ENCODE data around the gene HMCN2.

Gene HMCN2

GRCh38 chr9:130356877-130357584 is 91.5 kb downstream of the HMCN2 start:
- Histone ChIP-seq H3K9me3 (ENCODE audit: control insufficient read depth, low read length) (no peaks in the 10 kb centered on the region), H3K79me2 (no peaks in the 10 kb centered on the region), H3K36me3 (ENCODE audit: control insufficient read depth, insufficient read depth, low read length) (no peaks in the 10 kb centered on the region), H3K27me3 (ENCODE audit: control insufficient read depth, insufficient read depth, low read length) (no peaks in the 10 kb centered on the region), H3K9ac (no peak overlapping the region), H3K4me2 (ENCODE audit: low read length) (no peak overlapping the region), H3K4me3 (ENCODE audit: low read depth, low read length) (no peak overlapping the region), H3K4me1 (no peaks in the 10 kb centered on the region), H2AFZ (no peak overlapping the region), H3K27ac (no peak overlapping the region)
- TF ChIP-seq CTCF (IDR thresholded peaks at IDR 0.05) = no peak

GRCh38 chr9:130358928-130359327 is 93.4 kb downstream of the HMCN2 start:
- Histone ChIP-seq H3K9me3 (ENCODE audit: control insufficient read depth, low read length) (no peaks in the 10 kb centered on the region), H3K4me2 (ENCODE audit: low read length) (no peak overlapping the region), H3K4me3 (ENCODE audit: low read depth, low read length) (no peak overlapping the region), H2AFZ (no peak overlapping the region), H3K4me1 (no peaks in the 10 kb centered on the region), H3K27me3 (ENCODE audit: control insufficient read depth, insufficient read depth, low read length) (no peaks in the 10 kb centered on the region), H3K36me3 (ENCODE audit: control insufficient read depth, insufficient read depth, low read length) (no peaks in the 10 kb centered on the region), H3K79me2 (no peaks in the 10 kb centered on the region), H3K9ac (no peak overlapping the region), H3K27ac (no peak overlapping the region)
- TF ChIP-seq CTCF (IDR thresholded peaks at IDR 0.05) = no peak

GRCh38 chr9:130359819-130360218 is 94.3 kb downstream of the HMCN2 start:
- H3K4me3 ChIP-seq (ENCODE audit: low read depth, low read length) = no peak overlapping the region
- no peaks in the 10 kb centered on the region for H3K4me1 ChIP-seq
- no peak for TF ChIP-seq CTCF (IDR thresholded peaks at IDR 0.05)
- H3K9me3 ChIP-seq (ENCODE audit: control insufficient read depth, low read length) = no peaks in the 10 kb centered on the region
- H2AFZ ChIP-seq = no peak overlapping the region
- no peak overlapping the region for H3K9ac ChIP-seq
- H3K79me2 ChIP-seq = no peaks in the 10 kb centered on the region
- no peaks in the 10 kb centered on the region for H3K27me3 ChIP-seq (ENCODE audit: control insufficient read depth, insufficient read depth, low read length)
- H3K36me3 ChIP-seq (ENCODE audit: control insufficient read depth, insufficient read depth, low read length) = no peaks in the 10 kb centered on the region
- H3K27ac ChIP-seq = no peak overlapping the region
- no peak overlapping the region for H3K4me2 ChIP-seq (ENCODE audit: low read length)

- no peak for TF ChIP-seq CTCF (IDR thresholded peaks at IDR 0.05)
- Histone ChIP-seq H3K4me1 (no peaks in the 10 kb centered on the region), H3K4me3 (ENCODE audit: low read depth, low read length) (no peak overlapping the region), H3K36me3 (ENCODE audit: control insufficient read depth, insufficient read depth, low read length) (no peaks in the 10 kb centered on the region), H3K9ac (no peak overlapping the region), H3K4me2 (ENCODE audit: low read length) (no peak overlapping the region), H3K79me2 (no peaks in the 10 kb centered on the region), H3K27me3 (ENCODE audit: control insufficient read depth, insufficient read depth, low read length) (no peaks in the 10 kb centered on the region), H3K27ac (no peak overlapping the region), H3K9me3 (ENCODE audit: control insufficient read depth, low read length) (no peaks in the 10 kb centered on the region), H2AFZ (no peak overlapping the region)
Observed at GRCh38 chr9:130360672-130361071, 95.1 kb downstream of the HMCN2 start.

- Histone ChIP-seq H3K4me3 (ENCODE audit: low read depth, low read length) (no peak overlapping the region), H3K4me2 (ENCODE audit: low read length) (no peak overlapping the region), H3K27ac (no peak overlapping the region), H3K9ac (no peak overlapping the region), H3K4me1 (no peaks in the 10 kb centered on the region), H2AFZ (no peak overlapping the region), H3K79me2 (no peaks in the 10 kb centered on the region), H3K27me3 (ENCODE audit: control insufficient read depth, insufficient read depth, low read length) (no peaks in the 10 kb centered on the region), H3K36me3 (ENCODE audit: control insufficient read depth, insufficient read depth, low read length) (no peaks in the 10 kb centered on the region), H3K9me3 (ENCODE audit: control insufficient read depth, low read length) (no peaks in the 10 kb centered on the region)
- TF ChIP-seq CTCF (IDR thresholded peaks at IDR 0.05) = no peak
Observed at GRCh38 chr9:130361873-130362362, 96.4 kb downstream of the HMCN2 start.

Data from parathyroid adenoma (tissue), 2 donors.